IPS-20b (cell line): ENCODE measurements around the gene POMP.
A peak's percentile ranks its signal among the peaks of the same experiment; 100 is the strongest.

Experiments used
- H3K27ac ChIP-seq: one replicate; pipeline ENCODE4 v1.5.1; 2013; ENCODE audit warnings: low read length
- H3K27me3 ChIP-seq: 2 replicates; pipeline ENCODE4 v1.6.1; 2013; ENCODE audit warnings: mild to moderate bottlenecking, low read length, inconsistent platforms; ENCODE audit not compliant: insufficient read depth
- H3K36me3 ChIP-seq: 2 replicates; pipeline ENCODE4 v1.6.1; 2013; ENCODE audit warnings: low read depth, mild to moderate bottlenecking, inconsistent platforms, low read length, moderate library complexity; ENCODE audit not compliant: insufficient read depth
- H3K4me1 ChIP-seq: 2 replicates; pipeline ENCODE4 v1.6.1; 2013; ENCODE audit warnings: mild to moderate bottlenecking, control low read depth, inconsistent platforms, low read length, moderate library complexity; ENCODE audit not compliant: insufficient read depth
- H3K4me3 ChIP-seq: 2 replicates; pipeline ENCODE4 v1.5.1; 2013; ENCODE audit warnings: mild to moderate bottlenecking, low read length, inconsistent platforms
- H3K9ac ChIP-seq: 2 replicates; pipeline ENCODE4 v1.6.1; 2013; ENCODE audit warnings: low read depth, mild to moderate bottlenecking, inconsistent platforms, low read length, moderate library complexity
- H3K9me3 ChIP-seq: 2 replicates; pipeline ENCODE4 v1.6.1; 2013; ENCODE audit warnings: mild to moderate bottlenecking, low read depth, low read length, inconsistent platforms; ENCODE audit not compliant: insufficient read depth

The POMP gene

GRCh38 chr13:28707629-28708427 is 48.9 kb downstream of the POMP start:
- Histone ChIP-seq H3K4me3 (no peak overlapping the region), H3K36me3 (no peaks in the 10 kb centered on the region), H3K9me3 (no peaks in the 10 kb centered on the region), H3K27ac (no peak overlapping the region), H3K27me3 (no peaks in the 10 kb centered on the region), H3K9ac (no peak overlapping the region), H3K4me1 (no peaks in the 10 kb centered on the region)

GRCh38 chr13:28710161-28710560 is 51.2 kb downstream of the POMP start:
- Histone ChIP-seq H3K27me3 (no peaks in the 10 kb centered on the region), H3K36me3 (no peaks in the 10 kb centered on the region), H3K9ac (no peak overlapping the region), H3K9me3 (no peaks in the 10 kb centered on the region), H3K4me1 (no peaks in the 10 kb centered on the region), H3K27ac (no peak overlapping the region), H3K4me3 (no peak overlapping the region)

- H3K9me3 ChIP-seq, result no peaks in the 10 kb centered on the region
- H3K36me3 ChIP-seq, result no peaks in the 10 kb centered on the region
- H3K4me3 ChIP-seq, result no peak overlapping the region
- H3K4me1 ChIP-seq, result peaks cover 2% of the 10 kb centered on the region; the same call in 1 of the 2 replicates
- H3K9ac ChIP-seq, result no peak overlapping the region
- H3K27me3 ChIP-seq, result peaks cover 32% of the 10 kb centered on the region
- no peak overlapping the region for H3K27ac ChIP-seq
Measured at GRCh38 chr13:28714651-28715050, 55.7 kb downstream of the POMP start.

- H3K27ac ChIP-seq, result no peak overlapping the region
- peaks cover 2% of the 10 kb centered on the region; the same call in 1 of the 2 replicates for H3K4me1 ChIP-seq
- H3K27me3 ChIP-seq, result peaks cover 42% of the 10 kb centered on the region
- no peaks in the 10 kb centered on the region for H3K36me3 ChIP-seq
- no peak overlapping the region for H3K9ac ChIP-seq
- H3K4me3 ChIP-seq, result no peak overlapping the region
- H3K9me3 ChIP-seq, result no peaks in the 10 kb centered on the region
Measured at GRCh38 chr13:28716511-28716910, 57.6 kb downstream of the POMP start.

DNA sequence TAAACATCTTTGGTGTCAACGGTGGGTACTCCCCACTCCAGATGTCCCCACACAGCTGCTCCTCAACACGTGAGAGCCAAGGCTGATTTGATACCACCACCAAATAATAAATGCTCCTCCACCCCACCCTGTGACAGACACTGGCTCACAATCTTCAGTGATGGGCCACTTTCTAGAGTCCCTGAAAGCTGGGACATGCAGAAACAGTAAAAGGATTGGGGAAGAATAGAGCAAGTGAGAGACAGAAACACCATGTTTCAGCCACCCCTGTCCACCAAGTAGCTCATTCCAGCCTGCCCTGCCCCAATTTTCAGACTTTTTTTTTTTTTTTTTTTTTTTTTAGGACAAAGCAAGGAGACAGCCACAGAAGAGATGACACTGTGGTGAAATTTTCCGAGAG is 58.2 kb downstream of the POMP start:
- no peaks in the 10 kb centered on the region for H3K9me3 ChIP-seq
- H3K27me3 ChIP-seq, result peaks cover 42% of the 10 kb centered on the region
- peaks cover 2% of the 10 kb centered on the region; the same call in 1 of the 2 replicates for H3K4me1 ChIP-seq
- no peak overlapping the region for H3K4me3 ChIP-seq
- no peak overlapping the region for H3K9ac ChIP-seq
- H3K27ac ChIP-seq, result no peak overlapping the region
- no peaks in the 10 kb centered on the region for H3K36me3 ChIP-seq

DNA sequence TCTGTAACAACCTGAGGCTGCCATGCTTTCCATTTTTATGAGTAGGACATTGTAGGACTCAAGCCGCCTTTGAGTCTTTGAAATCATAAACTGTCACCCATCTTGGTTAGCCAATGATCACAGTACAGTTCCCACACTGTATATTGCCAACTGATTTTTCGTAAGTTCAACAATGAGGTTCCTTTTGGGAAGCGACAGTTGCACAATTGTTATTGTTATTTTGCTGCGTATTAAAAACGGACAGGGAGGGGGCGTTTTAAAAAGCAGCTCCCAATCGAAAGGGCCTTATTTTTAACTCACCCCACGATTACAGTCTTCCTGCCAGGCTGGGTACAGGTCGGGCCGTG is 59.2 kb downstream of the POMP start:
- no peaks in the 10 kb centered on the region for H3K36me3 ChIP-seq
- no peaks in the 10 kb centered on the region for H3K9me3 ChIP-seq
- H3K27me3 ChIP-seq, result peaks cover 42% of the 10 kb centered on the region
- H3K4me1 ChIP-seq, result peaks cover 2% of the 10 kb centered on the region; the same call in 1 of the 2 replicates
- H3K4me3 ChIP-seq, result peak overlapping the region; percentile 85
- H3K9ac ChIP-seq, result peak overlapping the region; percentile 35; the same call in 1 of the 2 replicates
- H3K27ac ChIP-seq, result no peak overlapping the region

GRCh38 chr13:28718543-28719226 is 59.8 kb downstream of the POMP start, which contains the start of gene SLC46A3:
Gene SLC46A3 (minus strand): TSS chr13:28718970. CDS start chr13:28717998, 972 bp downstream.
- Histone ChIP-seq H3K9me3 (no peaks in the 10 kb centered on the region), H3K27me3 (peaks cover 42% of the 10 kb centered on the region), H3K4me3 (peak within 1 kb of the TSS; percentile 85), H3K36me3 (no peaks in the 10 kb centered on the region), H3K27ac (no peak within 1 kb of the TSS), H3K9ac (peak within 1 kb of the TSS; percentile 35; the same call in 1 of the 2 replicates), H3K4me1 (peaks cover 2% of the 10 kb centered on the region; the same call in 1 of the 2 replicates)

GRCh38 chr13:28719227-28720055 is 60.5 kb downstream of the POMP start:
- no peaks in the 10 kb centered on the region for H3K9me3 ChIP-seq
- H3K36me3 ChIP-seq, result no peaks in the 10 kb centered on the region
- no peak overlapping the region for H3K27ac ChIP-seq
- H3K4me1 ChIP-seq, result peaks cover 2% of the 10 kb centered on the region; the same call in 1 of the 2 replicates
- peak overlapping the region; percentile 13; the same call in 1 of the 2 replicates for H3K9ac ChIP-seq
- H3K4me3 ChIP-seq, result peak overlapping the region; percentile 85
- peaks cover 42% of the 10 kb centered on the region for H3K27me3 ChIP-seq

DNA sequence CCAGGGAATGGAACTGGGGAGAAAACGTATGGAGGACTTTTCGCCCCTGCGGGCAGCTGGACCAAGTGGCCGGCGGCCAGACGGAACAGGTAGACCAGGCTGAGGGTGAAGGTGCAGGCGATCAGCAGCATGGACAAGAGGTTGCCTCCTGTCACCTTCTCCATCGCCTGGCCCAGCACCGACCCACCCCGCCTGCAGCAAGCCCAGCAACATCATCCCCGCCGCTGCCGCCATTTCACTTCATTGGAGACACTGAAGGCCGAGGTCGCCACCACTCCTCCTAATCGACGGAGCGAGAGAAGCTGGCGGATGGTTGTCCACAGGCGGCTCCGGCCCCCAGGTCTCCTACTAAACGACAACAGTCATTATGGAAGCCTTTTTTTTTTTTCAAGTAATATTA is 64.9 kb downstream of the POMP start:
- Histone ChIP-seq H3K4me3 (no peak overlapping the region), H3K27ac (no peak overlapping the region), H3K27me3 (peaks cover 16% of the 10 kb centered on the region), H3K4me1 (0 out of 2 replicates have a peak, but pooled peaks cover 2% of the 10 kb centered on the region), H3K9me3 (no peaks in the 10 kb centered on the region), H3K36me3 (no peaks in the 10 kb centered on the region), H3K9ac (no peak overlapping the region)

GRCh38 chr13:28725046-28725610 is 66.2 kb downstream of the POMP start:
- H3K9ac ChIP-seq, result no peak overlapping the region
- peaks cover 5% of the 10 kb centered on the region; the same call in 1 of the 2 replicates for H3K27me3 ChIP-seq
- no peaks in the 10 kb centered on the region for H3K36me3 ChIP-seq
- no peak overlapping the region for H3K27ac ChIP-seq
- H3K4me3 ChIP-seq, result no peak overlapping the region
- H3K4me1 ChIP-seq, result no peaks in the 10 kb centered on the region
- no peaks in the 10 kb centered on the region for H3K9me3 ChIP-seq
